GM23338 (cell line): Measurements from ENCODE around the gene ADAMTS15. TPM values are rescaled to one million over a fixed set of nuclear protein-coding genes. Genes with fewer than 3 reads are reported as not detected.

ENCODE experiments used
- ATAC-seq: fragments of 200-7000 bp; cut with Tn5 transposase; 3 replicates; pipeline ENCODE4 v1.9.1; 2020
- DNase-seq: peaks from one replicate; pipeline ENCODE4 v3.0.0-alpha.2; 2015; ENCODE audit warnings: low spot score
- H2AFZ ChIP-seq: fragments of 200-600 bp; sonication (generic); 2 replicates; pipeline ENCODE4 v1.8.0; 2016; ENCODE audit warnings: antibody characterized with exemption, mild to moderate bottlenecking, moderate library complexity
- H3F3A ChIP-seq: fragments of 200-600 bp; sonication (generic); replicated peaks from 2 replicates; pipeline ENCODE4 v1.8.0; 2017; ENCODE audit warnings: antibody characterized with exemption, mixed run types, low read depth
- H3K27ac ChIP-seq: fragments of 200-600 bp; sonication (generic); 2 replicates; pipeline ENCODE4 v1.6.1; 2016; ENCODE audit warnings: low read depth
- H3K27me3 ChIP-seq: fragments of 200-600 bp; sonication (generic); 2 replicates; pipeline ENCODE4 v1.8.0; 2016; ENCODE audit warnings: mild to moderate bottlenecking, mixed run types, moderate library complexity; ENCODE audit not compliant: insufficient read depth
- H3K36me3 ChIP-seq: fragments of 200-600 bp; sonication (generic); 2 replicates; pipeline ENCODE4 v1.8.0; 2016; ENCODE audit warnings: mild to moderate bottlenecking; ENCODE audit not compliant: insufficient read depth
- H3K4me1 ChIP-seq: fragments of 200-600 bp; sonication (generic); 2 replicates; pipeline ENCODE4 v1.8.0; 2016; ENCODE audit warnings: mild to moderate bottlenecking, moderate library complexity; ENCODE audit not compliant: insufficient read depth
- H3K4me2 ChIP-seq: fragments of 200-600 bp; sonication (generic); 2 replicates; pipeline ENCODE4 v1.7.1; 2017; ENCODE audit warnings: mixed run types
- H3K4me3 ChIP-seq: fragments of 200-600 bp; sonication (generic); 2 replicates; pipeline ENCODE4 v1.6.1; 2016; ENCODE audit warnings: mixed run types
- H3K79me2 ChIP-seq: fragments of 200-600 bp; sonication (generic); replicated peaks from 2 replicates; pipeline ENCODE4 v1.8.0; 2017; ENCODE audit warnings: mild to moderate bottlenecking; ENCODE audit not compliant: insufficient read depth
- H3K9me2 ChIP-seq: fragments of 200-600 bp; sonication (generic); 2 replicates; pipeline ENCODE4 v1.8.0; 2017; ENCODE audit not compliant: insufficient read depth
- H4K20me1 ChIP-seq: fragments of 200-600 bp; sonication (generic); replicated peaks from 2 replicates; pipeline ENCODE4 v1.8.0; 2017; ENCODE audit warnings: mild to moderate bottlenecking; ENCODE audit not compliant: insufficient read depth
- H3K27ac Mint-ChIP-seq: 2 replicates; pipeline ENCODE4 v1.8.0; 2020; ENCODE audit warnings: inconsistent platforms, mild to moderate bottlenecking, moderate library complexity, mixed read lengths
- H3K27me3 Mint-ChIP-seq: 3 replicates; pipeline ENCODE4 v1.8.0; 2022; ENCODE audit warnings: low read depth, mild to moderate bottlenecking, moderate library complexity, mixed read lengths, inconsistent platforms; ENCODE audit not compliant: insufficient read depth, poor library complexity
- H3K36me3 Mint-ChIP-seq: 3 replicates; pipeline ENCODE4 v1.8.0; 2021; ENCODE audit warnings: low read depth, mild to moderate bottlenecking, inconsistent platforms, moderate library complexity, mixed read lengths
- H3K4me1 Mint-ChIP-seq: 3 replicates; pipeline ENCODE4 v1.8.0; 2020; ENCODE audit warnings: mild to moderate bottlenecking, inconsistent platforms, mixed read lengths
- H3K4me3 Mint-ChIP-seq: 3 replicates; pipeline ENCODE4 v1.8.0; 2021; ENCODE audit warnings: moderate library complexity, mild to moderate bottlenecking, inconsistent platforms, mixed read lengths
- H3K9me3 Mint-ChIP-seq: 3 replicates; pipeline ENCODE4 v1.8.0; 2020; ENCODE audit warnings: moderate library complexity, mild to moderate bottlenecking, inconsistent platforms, mixed read lengths
- CREB1 ChIP-seq: fragments of 250-450 bp; sonication (Bioruptor Pico); IDR thresholded peaks from 2 replicates; pipeline ENCODE4 v1.5.0; 2020; ENCODE audit warnings: low read depth, mild to moderate bottlenecking, moderate library complexity
- EZH2 ChIP-seq: fragments of 200-600 bp; sonication (generic); IDR thresholded peaks from one replicate; pipeline ENCODE4 v1.8.0; 2017; ENCODE audit warnings: antibody characterized with exemption, mild to moderate bottlenecking, low read depth; ENCODE audit not compliant: unreplicated experiment
- EZH2phosphoT487 ChIP-seq: fragments of 200-600 bp; sonication (generic); IDR thresholded peaks from one replicate; pipeline ENCODE4 v1.8.1; 2018; ENCODE audit warnings: antibody characterized with exemption; ENCODE audit not compliant: unreplicated experiment
- JUNB ChIP-seq: IDR thresholded peaks from one replicate; pipeline ENCODE4 v1.6.1; 2016; ENCODE audit warnings: antibody characterized with exemption; ENCODE audit not compliant: unreplicated experiment
- NANOG ChIP-seq: IDR thresholded peaks from 2 replicates; pipeline ENCODE4 v1.6.1; 2016; ENCODE audit warnings: antibody characterized with exemption, borderline replicate concordance
- POLR2AphosphoS5 ChIP-seq: IDR thresholded peaks from 2 replicates; pipeline ENCODE4 v1.6.1; 2016; ENCODE audit warnings: antibody characterized with exemption, low read depth
- STAT1 ChIP-seq: IDR thresholded peaks from one replicate; pipeline ENCODE4 v1.6.1; 2016; ENCODE audit warnings: antibody characterized with exemption; ENCODE audit not compliant: unreplicated experiment
- ZNF114 ChIP-seq: fragments of 250-450 bp; sonication (Bioruptor Pico); IDR thresholded peaks from 2 replicates; pipeline ENCODE4 v1.5.0; 2020; ENCODE audit warnings: mild to moderate bottlenecking, moderate library complexity
- ZNF331 ChIP-seq: fragments of 250-450 bp; sonication (Bioruptor Pico); IDR thresholded peaks from 2 replicates; pipeline ENCODE4 v1.5.0; 2020; ENCODE audit warnings: low read depth, mild to moderate bottlenecking, moderate library complexity
- polyA plus RNA-seq: library from polyadenylated mRNA; unstranded; fragments of >200 nt; fragmentation: Nextera tagmentation; extraction: Ambion mirVana; gene quantifications from 2 replicates; pipeline ENCODE4 v1.2.1, GENCODE V29; 2016
- total RNA-seq: library from RNA; depleted of rRNA; stranded (reverse); fragments of >200 nt; shearing (Covaris generic); gene quantifications from 2 replicates; pipeline ENCODE4 v1.2.3, GENCODE V29; 2014
- TF ChIP-seq, protein P1 (sequence below): IDR thresholded peaks from 2 replicates; pipeline ENCODE4 v1.6.1; 2016; ENCODE audit warnings: antibody characterized with exemption
- TF ChIP-seq, protein P2 (sequence below): IDR thresholded peaks from one replicate; pipeline ENCODE4 v1.6.1; 2018; ENCODE audit warnings: antibody characterized with exemption; ENCODE audit not compliant: unreplicated experiment
- TF ChIP-seq, protein P3 (sequence below), 2 experiments: fragments of 200-600 bp in 1 of 2; sonication (generic) in 1 of 2; conservative IDR thresholded peaks; 2 replicates each; pipeline versions ENCODE4 v1.5.1 to v1.6.1; 2016 to 2017; ENCODE audit warnings: antibody characterized with exemption in 2 of 2, low read depth in 2 of 2, mild to moderate bottlenecking in 2 of 2, moderate library complexity in 1 of 2

The ADAMTS15 gene
- total and polyA plus RNA-seq, 2 experiments from 2014 or later: 0.42 to 5.6 TPM

DNA sequence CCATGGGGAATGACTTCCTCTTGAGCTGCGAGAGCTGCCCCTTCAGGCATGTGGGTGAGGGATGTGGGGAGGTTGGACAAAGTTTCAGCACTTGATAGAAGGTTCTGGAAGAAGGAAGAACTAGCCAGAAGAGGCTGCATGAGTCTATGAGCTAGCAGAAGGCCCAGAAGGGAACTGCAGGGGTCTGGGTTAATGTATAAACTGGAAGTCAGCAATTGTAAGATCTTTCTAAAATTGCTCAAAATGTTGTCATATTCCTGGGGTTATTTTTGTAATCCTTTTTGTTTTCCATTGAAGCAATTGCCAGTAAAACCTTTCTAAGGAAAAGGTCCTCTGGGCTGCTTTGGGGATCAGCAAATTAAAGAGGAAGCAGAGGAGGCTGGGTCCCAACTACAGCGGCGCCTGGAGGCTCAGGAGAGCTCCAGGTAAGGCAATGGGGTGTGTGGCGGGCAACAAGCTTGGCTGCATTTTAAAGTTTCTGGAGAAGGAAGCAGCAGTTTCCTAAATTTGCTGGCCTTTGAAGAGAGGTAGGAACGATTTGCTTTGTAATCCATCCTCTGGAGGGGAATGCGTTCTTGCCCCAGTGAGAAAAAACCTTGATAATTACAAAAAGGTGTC, 29.2 kb downstream of the ADAMTS15 start (continued):
- TF ChIP-seq, protein P1, sequence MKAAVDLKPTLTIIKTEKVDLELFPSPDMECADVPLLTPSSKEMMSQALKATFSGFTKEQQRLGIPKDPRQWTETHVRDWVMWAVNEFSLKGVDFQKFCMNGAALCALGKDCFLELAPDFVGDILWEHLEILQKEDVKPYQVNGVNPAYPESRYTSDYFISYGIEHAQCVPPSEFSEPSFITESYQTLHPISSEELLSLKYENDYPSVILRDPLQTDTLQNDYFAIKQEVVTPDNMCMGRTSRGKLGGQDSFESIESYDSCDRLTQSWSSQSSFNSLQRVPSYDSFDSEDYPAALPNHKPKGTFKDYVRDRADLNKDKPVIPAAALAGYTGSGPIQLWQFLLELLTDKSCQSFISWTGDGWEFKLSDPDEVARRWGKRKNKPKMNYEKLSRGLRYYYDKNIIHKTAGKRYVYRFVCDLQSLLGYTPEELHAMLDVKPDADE: no peak
- TF ChIP-seq JUNB: no peak
- TF ChIP-seq STAT1: no peak
- TF ChIP-seq NANOG: no peak
- no peak for TF ChIP-seq EZH2
- TF ChIP-seq, protein P2, sequence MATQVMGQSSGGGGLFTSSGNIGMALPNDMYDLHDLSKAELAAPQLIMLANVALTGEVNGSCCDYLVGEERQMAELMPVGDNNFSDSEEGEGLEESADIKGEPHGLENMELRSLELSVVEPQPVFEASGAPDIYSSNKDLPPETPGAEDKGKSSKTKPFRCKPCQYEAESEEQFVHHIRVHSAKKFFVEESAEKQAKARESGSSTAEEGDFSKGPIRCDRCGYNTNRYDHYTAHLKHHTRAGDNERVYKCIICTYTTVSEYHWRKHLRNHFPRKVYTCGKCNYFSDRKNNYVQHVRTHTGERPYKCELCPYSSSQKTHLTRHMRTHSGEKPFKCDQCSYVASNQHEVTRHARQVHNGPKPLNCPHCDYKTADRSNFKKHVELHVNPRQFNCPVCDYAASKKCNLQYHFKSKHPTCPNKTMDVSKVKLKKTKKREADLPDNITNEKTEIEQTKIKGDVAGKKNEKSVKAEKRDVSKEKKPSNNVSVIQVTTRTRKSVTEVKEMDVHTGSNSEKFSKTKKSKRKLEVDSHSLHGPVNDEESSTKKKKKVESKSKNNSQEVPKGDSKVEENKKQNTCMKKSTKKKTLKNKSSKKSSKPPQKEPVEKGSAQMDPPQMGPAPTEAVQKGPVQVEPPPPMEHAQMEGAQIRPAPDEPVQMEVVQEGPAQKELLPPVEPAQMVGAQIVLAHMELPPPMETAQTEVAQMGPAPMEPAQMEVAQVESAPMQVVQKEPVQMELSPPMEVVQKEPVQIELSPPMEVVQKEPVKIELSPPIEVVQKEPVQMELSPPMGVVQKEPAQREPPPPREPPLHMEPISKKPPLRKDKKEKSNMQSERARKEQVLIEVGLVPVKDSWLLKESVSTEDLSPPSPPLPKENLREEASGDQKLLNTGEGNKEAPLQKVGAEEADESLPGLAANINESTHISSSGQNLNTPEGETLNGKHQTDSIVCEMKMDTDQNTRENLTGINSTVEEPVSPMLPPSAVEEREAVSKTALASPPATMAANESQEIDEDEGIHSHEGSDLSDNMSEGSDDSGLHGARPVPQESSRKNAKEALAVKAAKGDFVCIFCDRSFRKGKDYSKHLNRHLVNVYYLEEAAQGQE: no peak
- TF ChIP-seq CREB1 (CRISPR knock-in tag): no peak
- TF ChIP-seq EZH2phosphoT487: no peak
- no peak for TF ChIP-seq POLR2AphosphoS5
- TF ChIP-seq, protein P3, sequence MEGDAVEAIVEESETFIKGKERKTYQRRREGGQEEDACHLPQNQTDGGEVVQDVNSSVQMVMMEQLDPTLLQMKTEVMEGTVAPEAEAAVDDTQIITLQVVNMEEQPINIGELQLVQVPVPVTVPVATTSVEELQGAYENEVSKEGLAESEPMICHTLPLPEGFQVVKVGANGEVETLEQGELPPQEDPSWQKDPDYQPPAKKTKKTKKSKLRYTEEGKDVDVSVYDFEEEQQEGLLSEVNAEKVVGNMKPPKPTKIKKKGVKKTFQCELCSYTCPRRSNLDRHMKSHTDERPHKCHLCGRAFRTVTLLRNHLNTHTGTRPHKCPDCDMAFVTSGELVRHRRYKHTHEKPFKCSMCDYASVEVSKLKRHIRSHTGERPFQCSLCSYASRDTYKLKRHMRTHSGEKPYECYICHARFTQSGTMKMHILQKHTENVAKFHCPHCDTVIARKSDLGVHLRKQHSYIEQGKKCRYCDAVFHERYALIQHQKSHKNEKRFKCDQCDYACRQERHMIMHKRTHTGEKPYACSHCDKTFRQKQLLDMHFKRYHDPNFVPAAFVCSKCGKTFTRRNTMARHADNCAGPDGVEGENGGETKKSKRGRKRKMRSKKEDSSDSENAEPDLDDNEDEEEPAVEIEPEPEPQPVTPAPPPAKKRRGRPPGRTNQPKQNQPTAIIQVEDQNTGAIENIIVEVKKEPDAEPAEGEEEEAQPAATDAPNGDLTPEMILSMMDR (conservative IDR thresholded peaks at IDR 0.05; ENCODE audit: low read depth in 2 of 2): no peak

DNA sequence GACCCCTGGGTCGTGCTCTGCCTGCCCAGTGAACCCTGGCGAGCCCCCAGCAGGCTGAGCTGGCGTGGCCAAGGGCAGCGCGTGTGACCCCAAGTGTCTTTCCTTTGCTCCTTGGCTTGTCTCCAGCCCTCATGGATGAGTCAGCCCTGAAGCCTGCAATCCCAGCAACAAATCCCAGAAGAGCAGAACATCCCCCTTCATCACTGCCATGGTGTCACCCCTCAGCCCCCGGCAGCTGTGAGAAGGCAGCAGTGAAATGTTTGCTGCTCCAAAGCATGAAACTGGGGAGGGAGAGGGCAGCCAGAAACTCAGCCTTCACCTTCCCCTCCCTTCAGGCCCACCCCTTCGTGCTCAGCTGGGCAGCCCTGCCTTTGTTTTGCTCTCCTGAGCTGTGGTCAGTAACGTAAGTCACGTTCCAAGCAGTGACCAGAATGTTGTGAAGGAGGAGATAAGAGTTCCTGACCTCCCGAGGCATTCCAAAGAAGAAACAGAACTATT, 29.8 kb downstream of the ADAMTS15 start:
- Mint-ChIP-seq H3K36me3 (no peaks in the 10 kb centered on the region), H3K4me1 (peaks cover 2% of the 10 kb centered on the region; the same call in 2 of the 3 replicates), H3K27ac (no peak overlapping the region), H3K9me3 (no peaks in the 10 kb centered on the region), H3K4me3 (no peak overlapping the region), H3K27me3 (peaks cover 1% of the 10 kb centered on the region)
- Histone ChIP-seq H3K4me1 (no peaks in the 10 kb centered on the region; the same call in 1 of the 2 replicates), H3K4me3 (no peak overlapping the region), H3K36me3 (no peaks in the 10 kb centered on the region), H3F3A (no peaks in the 10 kb centered on the region), H3K4me2 (no peak overlapping the region), H3K27me3 (no peaks in the 10 kb centered on the region), H3K79me2 (no peaks in the 10 kb centered on the region), H3K27ac (no peak overlapping the region), H2AFZ (no peak overlapping the region), H3K9me2 (no peaks in the 10 kb centered on the region), H4K20me1 (no peaks in the 10 kb centered on the region)
- ATAC-seq (no peak), DNase-seq (no peak)
- TF ChIP-seq, protein P3 (conservative IDR thresholded peaks at IDR 0.05; ENCODE audit: low read depth in 2 of 2): no peak
- TF ChIP-seq NANOG (no peak), EZH2 (no peak), STAT1 (no peak), ZNF331 (CRISPR knock-in tag) (no peak), ZNF114 (CRISPR knock-in tag) (no peak), POLR2AphosphoS5 (no peak), CREB1 (CRISPR knock-in tag) (no peak)
- TF ChIP-seq, protein P2: no peak
- TF ChIP-seq, protein P1: no peak
